Measurements from ENCODE around the gene SYNGR3.

Gene SYNGR3

DNA sequence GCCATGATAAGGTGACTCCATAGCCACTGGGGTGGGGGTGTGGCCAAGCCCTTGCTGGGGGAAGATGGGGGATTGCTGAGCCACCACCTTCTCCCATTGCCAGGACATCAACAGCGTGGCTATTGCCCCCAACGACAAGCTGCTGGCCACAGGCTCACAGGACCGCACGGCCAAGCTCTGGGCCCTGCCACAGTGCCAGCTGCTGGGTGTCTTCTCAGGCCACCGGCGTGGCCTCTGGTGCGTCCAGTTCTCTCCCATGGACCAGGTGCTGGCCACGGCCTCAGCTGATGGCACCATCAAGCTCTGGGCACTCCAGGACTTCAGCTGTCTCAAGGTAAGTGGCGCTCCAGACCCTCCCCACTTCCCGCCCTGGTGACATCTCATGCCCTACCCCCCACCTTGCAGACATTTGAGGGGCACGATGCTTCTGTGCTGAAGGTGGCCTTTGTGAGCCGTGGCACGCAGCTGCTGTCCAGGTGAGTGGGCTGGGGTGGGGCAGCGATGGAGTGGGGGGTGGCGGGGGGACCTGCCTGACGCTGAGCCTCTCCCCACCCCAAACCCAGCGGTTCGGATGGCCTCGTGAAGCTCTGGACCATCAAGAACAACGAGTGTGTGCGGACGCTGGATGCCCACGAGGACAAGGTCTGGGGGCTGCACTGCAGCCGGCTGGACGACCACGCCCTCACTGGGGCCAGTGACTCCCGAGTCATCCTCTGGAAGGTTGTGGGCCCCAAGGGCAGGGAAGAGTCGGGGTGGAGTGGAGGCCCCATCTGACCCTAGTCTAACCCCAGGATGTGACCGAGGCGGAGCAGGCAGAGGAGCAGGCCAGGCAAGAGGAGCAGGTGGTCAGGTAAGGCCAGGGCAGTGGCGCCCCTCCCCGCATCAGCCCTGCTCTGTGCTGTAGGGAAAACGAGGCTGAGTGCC, 12.6 kb upstream of the SYNGR3 start:
- DNase-seq (ENCODE audit: low spot score), result no peak

DNA sequence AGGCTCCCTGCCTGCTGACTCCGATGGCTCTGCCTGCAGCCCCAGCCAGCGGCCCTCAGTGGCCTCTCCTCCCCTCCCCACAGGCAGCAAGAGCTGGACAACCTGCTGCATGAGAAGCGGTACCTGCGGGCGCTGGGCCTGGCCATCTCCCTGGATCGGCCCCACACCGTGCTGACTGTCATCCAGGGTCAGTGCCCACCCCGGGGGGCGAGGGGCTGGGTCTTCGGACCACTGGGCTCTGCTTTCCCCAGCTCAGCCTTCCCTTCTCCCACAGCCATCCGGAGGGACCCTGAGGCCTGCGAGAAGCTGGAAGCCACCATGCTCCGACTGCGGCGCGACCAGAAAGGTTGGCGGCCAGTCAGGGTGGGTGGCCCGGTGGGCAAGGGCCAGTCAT, 11.9 kb upstream of the SYNGR3 start:
- no peak for DNase-seq (ENCODE audit: low spot score)

DNA sequence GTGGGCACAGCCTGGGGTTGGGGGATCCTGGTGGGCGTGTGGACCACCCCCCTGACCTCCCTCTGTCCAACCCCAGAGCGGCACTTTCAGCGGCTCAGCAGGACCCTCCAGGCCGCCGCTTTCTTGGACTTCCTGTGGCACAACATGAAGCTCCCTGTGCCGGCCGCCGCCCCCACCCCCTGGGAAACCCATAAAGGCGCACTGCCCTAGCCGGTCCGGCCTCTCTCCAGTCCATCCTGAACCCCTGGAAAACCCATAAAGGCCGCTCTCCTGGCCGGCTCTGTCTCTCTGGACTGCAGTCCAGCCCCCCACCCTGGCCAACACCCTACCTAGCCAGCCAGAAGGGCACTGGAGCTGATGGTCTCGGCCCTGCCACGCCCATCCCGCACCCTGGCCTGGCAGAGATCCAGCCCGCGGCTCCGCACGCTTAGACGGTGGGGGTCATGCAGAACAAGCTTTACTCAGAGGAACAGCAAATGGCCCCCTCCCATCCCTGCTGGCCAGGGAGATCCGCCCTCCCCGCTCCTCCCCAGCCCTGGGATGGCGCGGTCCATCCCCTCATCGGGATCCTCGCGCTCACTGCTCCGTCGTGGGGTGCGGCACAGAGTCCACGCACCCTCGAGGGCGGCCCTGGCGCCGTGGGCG, 11.2 kb upstream of the SYNGR3 start:
- no peak for DNase-seq (ENCODE audit: low spot score)

DNA sequence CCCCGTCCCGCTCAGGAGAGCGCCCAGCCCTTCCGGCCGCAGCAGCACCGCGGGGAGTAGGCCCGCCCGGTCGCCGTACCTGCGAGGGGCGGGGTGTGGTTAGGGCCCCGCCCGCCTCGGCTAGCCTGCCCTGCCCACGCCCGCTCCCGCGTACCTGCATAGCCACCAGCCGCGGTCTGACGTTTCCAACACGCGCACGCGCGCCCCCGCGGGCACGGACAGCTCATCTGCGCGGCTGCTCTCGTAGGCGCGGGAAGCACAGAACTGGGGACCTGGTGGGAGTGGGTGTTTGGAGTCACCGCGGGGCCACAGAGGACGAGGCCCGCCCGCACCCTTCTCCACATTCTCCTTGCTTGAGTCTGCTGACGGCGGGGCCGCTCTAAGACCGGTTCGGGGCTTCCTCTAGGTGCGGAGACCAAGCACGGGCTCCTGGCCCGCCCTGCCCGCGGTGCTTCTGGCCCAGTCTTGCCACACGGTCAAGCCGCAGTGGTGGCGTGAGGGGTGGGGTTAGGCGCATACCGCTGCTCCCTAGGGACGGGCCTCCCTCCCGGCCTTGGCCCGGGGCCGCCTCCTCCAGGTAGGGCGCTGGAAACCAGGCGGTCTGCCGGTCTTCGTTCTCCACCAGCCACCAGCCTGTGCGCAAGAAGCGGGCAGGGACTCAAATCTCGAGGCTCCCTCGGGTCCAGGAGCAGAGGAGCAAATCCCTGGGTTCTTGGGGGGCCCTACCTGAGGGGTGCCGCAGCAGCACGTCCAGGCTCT, 10.3 kb upstream of the SYNGR3 start:
- peak; percentile 86 for DNase-seq (ENCODE audit: low spot score)

DNA sequence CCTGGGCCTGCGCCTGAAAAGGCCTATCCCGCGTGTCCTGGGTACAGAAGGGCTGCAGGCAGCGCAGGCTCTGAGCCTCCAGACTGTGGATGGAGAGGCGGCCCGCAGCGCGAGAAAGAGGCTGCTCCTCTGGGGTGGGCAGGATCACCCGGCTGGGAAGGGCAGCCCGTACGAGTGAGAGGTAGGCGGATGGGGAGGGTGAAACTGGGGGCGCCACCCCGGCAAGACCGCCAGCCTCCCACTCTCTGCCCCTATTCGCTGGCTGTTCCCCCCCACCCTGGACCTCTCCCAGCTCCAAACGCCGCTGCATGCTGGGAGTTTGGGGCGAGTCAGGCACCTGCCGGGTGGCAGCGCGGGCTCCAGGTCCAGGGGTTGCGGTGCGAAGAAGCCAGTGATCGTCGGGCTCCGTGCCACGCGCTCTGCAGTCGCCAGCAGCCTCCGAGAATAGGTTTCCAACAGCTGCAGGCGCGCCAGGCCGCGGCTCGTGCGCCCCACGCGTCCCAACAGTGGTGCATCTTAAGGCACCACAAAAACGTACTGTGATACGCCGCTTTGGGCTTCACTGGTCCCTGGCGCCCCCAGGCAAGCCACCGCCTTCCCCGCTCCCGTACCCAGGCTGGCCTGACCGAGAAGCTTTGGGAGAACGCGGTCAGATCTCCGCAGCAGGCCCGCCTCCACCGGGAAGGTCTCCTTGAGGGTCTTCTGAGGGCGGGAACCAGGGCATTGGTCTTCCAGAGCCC, 9.6 kb upstream of the SYNGR3 start:
- peak; percentile 45 for DNase-seq (ENCODE audit: low spot score)

DNA sequence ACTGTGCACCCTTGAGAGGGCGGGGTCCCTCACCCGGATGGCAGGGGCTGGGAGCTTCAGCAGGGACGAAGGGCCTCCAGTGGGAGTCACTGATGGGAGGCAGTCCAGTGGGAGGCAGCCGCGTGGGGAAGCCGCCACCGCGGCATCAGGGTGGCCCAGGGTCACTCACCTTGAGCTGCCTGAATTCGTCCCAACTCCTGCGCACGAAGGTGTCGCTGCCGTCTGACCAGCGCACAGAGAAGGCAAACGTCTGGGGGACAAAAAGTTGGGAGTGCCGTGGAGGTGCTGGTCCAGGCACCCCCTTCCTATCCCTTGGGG, 9.0 kb upstream of the SYNGR3 start:
- no peak for DNase-seq (ENCODE audit: low spot score)

DNA sequence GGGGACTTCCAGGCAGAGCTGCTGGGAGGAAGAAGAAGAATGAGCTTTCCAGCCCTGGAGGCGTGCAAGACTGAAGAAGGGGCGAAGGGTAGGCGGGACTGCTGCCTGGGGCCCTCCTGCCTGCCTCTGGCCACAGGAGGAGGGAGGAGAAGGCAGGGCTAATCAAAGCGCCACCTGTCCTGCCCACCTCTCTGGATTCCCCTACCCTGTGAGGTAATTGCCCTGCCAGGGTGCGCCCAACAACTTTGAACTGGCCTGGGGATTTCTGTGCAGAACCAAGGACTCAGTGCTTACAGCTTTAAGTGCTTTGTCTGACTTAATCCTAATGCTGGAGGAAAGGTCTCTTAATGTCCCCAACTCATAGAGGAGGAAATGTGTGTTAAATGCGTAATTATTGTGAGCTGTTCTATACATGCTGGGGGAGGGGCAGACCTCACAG, 8.4 kb upstream of the SYNGR3 start, which contains the start of gene NOXO1:
NOXO1 (minus strand) TSS at position 72 of the 439 bp plus-strand sequence. CDS start 290 bp downstream, outside the sequence.
- peak; percentile 79 for DNase-seq (ENCODE audit: low spot score)

DNA sequence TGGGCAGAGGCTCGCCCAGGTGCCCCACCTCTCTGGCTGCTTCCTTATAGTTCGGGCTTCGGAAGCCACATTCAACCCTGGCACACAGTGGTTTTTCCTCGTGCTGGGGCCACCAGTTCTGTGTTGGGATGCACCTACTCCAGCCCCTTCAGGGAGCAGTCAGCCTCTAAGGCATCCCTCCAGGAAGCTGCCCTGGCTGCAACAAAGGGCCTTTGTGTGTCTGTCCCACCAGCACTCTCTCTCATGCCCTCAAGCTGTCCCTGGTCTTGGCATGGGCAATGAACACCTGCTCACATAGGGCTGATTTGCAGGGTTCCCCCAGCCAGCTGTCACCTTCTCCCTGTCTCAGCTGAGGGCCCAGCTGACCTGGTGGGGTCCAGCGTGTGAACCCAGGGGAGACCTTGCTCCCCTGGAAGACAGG, 7.7 kb upstream of the SYNGR3 start:
- DNase-seq (ENCODE audit: low spot score), result peak; percentile 91

DNA sequence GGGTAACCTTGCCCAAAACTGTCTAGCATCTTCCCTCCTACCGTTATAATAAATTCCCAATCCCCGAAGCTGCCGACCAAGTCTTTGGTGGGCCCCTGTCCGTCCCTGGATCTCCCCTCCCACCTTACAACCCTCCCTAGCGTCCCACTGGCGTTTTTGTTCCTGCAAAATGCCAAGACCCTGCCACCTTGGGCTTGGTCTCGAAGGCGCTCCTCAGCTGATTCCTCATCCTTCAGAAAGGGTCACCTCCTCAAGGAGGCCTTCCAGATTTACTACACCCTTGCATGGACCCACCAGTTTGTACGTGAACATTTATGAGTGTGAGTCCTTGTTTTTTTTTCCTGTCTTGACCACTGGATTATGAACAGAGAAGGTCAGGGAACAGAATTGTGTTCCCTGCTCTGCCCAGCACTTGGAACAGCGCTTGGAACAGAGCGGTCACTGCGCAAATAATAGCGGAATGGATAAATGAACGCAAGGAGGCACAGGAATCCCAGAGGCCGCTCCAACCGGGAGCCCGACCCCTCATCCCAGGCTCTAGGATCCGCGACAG, 6.7 kb upstream of the SYNGR3 start:
- DNase-seq (ENCODE audit: low spot score), result no peak

DNA sequence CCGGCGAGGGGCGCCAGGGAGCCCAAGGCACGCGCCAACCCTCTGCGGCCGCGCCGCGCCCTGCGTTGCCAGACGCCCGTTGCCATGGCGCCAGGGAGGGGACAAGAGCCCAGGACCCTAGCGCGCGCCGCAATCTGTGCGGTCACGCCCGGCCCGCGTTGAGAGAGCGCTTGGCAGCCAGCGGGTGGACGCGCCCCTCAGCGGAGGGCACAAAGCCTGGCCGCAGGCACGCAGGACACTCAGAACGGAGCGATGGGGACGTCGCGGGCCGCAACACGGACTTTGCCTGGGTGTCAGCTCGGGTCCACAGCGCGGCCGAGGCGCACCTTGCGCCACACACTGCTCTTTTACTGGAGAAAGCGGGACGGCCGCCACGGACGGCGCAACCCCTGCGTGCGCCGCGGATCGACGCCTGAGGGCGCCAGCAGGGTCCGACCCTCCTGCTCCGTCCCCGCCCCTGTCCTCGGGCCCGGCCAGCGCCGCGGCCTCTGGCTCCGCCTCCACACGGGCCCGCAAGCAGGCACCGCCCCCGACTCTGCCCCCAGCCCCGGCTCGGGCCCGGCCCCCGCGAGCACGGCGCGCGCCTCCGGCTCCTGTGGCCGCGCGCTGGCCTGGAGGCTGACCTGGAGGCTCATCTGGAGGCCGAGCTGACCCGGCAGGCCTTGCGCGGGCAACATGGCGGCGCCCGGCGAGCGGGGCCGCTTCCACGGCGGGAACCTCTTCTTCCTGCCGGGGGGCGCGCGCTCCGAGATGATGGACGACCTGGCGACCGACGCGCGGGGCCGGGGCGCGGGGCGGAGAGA, 6.0 kb upstream of the SYNGR3 start, which contains the start of gene GFER:
GFER (plus strand) TSS at position 650 of the 803 bp plus-strand sequence; CDS start at position 676, 26 bp downstream.
- DNase-seq (ENCODE audit: low spot score), result peak; percentile 86

DNA sequence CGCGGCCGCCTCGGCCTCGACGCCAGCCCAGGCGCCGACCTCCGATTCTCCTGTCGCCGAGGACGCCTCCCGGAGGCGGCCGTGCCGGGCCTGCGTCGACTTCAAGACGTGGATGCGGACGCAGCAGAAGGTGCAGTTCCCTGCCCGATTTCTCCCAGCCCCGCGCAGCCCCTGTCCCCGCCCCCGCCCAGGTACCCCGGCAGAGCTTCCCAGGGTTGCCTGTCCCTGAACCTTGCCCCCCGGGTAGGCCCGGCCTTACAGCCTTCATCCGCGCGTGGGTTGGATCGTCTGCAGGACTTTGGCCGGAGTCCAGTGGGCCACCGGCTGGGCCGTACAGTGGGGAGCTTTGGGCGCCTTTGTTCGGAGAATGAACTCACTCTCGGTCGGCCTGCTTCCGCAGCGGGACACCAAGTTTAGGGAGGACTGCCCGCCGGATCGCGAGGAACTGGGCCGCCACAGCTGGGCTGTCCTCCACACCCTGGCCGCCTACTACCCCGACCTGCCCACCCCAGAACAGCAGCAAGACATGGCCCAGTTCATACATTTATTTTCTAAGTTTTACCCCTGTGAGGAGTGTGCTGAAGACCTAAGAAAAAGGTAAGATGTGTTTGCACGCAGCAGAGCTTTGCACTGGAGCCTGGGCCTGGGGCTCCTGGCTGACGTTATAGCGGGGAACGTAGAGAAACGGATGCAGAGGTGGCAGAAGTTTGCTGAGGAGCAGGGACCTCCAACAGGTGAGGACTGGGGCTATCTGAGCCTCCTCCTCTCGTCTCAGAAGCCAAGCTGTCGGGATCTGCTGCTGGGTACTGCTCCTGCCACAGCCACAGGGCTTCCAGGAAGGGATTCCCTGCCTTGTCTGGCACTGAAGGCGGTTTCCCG, 5.2 kb upstream of the SYNGR3 start:
- no peak for DNase-seq (ENCODE audit: low spot score)

DNA sequence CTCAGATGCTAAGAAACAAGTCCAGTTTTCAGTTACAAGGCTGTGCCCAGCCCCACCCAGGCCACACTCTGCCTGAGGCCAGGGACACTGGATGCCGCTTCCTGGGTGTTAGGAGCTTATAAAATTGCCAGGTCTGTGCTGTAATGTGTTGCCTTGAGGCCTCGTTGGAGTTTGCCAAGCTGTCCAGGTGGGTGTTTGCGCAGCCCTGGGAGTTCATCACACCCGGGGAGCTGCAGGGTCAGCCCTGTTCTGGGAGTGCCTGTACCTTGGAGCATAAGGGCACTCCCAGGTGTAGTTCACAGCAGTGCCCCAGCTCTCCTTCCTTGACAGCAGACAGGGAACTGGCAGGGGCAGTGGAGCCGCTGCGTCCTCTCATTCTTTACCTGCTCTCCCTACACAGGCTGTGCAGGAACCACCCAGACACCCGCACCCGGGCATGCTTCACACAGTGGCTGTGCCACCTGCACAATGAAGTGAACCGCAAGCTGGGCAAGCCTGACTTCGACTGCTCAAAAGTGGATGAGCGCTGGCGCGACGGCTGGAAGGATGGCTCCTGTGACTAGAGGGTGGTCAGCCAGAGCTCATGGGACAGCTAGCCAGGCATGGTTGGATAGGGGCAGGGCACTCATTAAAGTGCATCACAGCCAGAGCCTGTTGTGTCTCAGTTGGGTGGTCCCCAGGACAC, 4.2 kb upstream of the SYNGR3 start:
- no peak for DNase-seq (ENCODE audit: low spot score)

DNA sequence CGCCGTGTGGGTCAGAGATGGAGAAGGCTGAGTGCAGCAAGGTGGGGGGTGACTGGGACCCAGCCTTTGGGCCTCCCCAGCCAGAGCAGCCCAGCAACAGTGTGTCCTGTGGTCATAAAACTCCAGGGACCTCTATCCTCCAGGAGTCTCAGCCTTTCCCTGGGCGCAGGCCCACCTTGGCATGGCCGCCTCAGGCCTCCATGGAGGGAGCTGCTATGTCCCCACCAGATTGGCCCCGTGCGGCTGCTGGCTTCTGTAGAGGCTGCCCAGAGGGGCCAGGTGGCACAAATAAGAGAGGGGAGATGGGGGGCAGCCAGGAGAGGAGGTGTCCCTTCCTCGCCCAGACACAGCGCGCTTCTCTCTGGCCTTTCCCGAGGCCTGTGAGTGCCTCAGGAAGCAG, 2.6 kb upstream of the SYNGR3 start:
- no peak for DNase-seq (ENCODE audit: low spot score)

DNA sequence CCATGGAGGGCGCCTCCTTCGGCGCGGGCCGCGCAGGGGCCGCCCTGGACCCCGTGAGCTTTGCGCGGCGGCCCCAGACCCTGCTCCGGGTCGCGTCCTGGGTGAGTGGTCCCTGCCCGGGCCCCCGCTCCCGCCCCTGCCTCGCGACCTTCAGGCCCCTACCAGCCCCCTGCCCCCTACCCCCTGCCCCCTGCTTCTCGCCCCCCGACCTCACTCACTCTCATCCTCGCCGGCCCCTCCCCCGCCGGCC, 256 bp downstream of the SYNGR3 start:
- DNase-seq (ENCODE audit: low spot score), result no peak

DNA sequence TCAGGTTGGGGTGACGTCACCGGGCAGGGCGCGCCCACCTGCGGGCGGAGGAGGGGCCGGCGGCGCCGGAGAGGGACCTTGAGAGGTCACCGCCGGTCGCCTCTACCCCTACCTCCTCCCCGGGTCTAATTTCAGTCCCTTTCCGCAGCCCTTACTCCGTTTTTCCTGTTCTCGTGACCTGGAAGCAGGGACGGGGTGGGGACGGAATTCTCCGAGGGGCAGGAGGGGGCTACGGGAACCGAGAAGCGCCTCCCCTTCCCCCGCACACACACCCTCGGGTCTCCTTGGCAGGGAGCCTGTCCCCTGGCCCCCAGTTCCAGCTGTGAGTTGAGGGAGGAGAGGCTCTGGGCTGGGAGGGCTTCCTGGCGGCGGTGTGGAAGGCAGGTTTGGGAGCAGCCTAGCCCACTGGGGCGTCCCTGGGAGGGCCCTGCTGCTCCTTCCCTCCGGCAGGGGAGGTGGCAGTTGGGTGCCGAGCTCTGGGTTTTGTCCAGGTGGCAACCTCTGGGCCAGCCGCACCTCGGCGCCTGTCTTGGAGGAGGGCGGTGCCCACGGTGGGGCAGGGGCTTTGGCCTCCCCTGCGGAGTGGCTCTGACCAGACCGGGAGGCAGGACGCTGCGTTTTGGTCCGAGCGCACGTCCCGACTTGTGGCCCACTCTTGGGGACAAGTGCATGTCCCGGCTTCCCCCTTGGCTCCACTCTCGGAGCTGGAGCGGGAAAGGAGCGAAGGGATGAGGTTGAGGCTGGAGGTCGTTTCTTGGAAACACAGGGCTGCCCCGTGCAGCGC, 773 bp downstream of the SYNGR3 start:
- peak; percentile 41 for DNase-seq (ENCODE audit: low spot score)

DNA sequence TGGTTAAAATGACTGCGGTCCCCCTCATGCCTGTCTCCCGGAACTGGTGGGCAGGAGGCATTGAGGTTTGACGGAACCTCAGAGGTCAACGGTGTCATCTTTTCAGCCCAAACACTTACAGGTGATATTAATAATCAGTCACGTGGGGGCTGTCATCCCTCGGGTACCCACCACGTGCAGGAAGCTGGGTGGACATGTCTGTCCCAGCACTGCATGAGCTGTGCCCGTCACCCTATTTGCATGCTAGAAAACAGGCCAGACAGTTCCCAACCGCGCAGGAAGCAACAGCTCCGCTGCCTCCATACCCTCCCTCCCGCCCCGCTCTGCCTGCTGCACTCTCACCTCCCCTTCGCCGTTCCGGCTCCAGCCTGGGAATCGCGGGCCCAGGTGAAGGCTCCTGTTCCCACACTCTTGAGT, 1.4 kb downstream of the SYNGR3 start:
- no peak for DNase-seq (ENCODE audit: low spot score)

DNA sequence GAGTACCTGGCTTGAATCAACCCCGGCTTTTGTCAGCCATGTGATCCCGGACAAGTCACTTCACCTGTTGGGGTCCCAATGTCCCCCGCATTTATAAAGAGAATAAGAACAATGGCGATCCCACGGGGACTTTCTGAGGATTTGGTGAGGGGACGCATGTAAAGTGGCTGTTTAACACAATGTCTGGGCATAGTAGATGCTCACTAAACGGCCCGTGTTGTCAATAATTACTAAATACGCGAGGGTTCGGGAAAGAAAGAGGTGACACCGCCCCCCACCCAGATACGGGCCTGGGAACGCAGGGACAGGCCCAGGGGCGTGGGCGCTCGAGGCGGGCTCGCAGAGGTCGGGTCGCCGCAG, 1.8 kb downstream of the SYNGR3 start:
- DNase-seq (ENCODE audit: low spot score), result no peak

DNA sequence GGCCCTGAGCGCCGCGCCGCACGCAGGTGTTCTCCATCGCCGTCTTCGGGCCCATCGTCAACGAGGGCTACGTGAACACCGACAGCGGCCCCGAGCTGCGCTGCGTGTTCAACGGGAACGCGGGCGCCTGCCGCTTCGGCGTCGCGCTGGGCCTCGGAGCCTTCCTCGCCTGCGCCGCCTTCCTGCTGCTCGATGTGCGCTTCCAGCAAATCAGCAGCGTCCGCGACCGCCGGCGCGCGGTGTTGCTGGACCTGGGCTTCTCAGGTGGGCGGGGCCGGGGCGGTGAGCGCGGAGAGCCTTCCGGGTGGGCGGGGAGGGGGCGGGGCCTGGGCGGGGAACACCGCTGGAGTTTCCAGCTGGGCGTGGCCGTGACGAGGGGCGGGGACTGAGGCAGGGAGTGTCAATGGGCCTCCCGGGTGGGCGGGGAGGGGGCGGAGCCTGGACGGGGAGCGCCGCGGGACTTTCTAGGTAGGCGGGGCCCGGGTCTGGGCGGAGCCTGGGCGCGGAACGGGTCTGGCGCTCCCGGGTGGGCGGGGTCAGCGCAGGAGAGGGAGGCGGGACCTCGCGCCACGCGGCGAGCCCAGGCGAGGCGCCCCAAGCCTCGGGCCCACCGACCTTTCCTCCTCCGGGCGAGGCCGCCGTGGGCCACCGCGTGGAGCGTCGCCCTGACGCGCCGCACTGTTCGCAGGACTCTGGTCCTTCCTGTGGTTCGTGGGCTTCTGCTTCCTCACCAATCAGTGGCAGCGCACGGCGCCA, 2.4 kb downstream of the SYNGR3 start:
- DNase-seq (ENCODE audit: low spot score), result peak; percentile 67

Measured in SW480 (cell line).